C4-2B (cell line): Measurements from ENCODE around the gene VAMP4.

Experiments
- ZFX ChIP-seq: fragments of 450-650 bp; IDR thresholded peaks from 2 replicates; pipeline ENCODE4 v1.6.1; 2017
- TF ChIP-seq, protein P1 (sequence below): fragments of 450-650 bp; conservative IDR thresholded peaks from 2 replicates; pipeline ENCODE4 v1.5.1; 2017; ENCODE audit warnings: mild to moderate bottlenecking

DNA sequence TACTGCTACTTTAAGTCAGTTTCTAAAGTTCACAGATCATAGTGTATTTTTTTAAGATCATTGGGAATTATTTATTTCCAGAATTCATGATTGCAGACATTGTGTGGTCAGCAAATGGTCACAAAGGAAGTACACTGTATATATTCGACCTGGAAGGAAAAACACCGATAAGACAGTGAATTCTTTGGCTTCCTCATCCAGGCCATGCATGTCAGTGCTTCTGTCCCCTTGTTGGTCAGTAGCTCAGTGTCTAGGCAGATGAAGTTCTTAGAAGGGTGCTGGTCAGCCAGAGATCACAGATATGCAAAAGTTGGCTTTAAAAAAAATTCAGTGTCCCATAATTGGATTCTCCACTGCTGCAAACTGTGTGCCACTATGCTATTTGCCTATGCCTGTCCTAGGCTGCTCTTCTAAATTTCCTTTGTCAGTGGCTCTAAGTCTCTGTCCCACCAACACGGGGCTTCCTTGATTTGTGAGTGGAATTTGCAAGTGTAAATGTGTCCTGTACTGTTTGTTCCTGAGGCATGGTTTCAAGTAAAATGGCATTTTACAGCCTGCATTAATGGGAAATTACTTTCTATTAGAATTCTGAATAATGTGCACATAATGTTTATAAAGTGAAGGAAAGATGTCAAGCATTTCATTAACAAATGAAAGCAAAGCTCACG lies 12.0 kb upstream of the VAMP4 start:
- TF ChIP-seq, protein P1, sequence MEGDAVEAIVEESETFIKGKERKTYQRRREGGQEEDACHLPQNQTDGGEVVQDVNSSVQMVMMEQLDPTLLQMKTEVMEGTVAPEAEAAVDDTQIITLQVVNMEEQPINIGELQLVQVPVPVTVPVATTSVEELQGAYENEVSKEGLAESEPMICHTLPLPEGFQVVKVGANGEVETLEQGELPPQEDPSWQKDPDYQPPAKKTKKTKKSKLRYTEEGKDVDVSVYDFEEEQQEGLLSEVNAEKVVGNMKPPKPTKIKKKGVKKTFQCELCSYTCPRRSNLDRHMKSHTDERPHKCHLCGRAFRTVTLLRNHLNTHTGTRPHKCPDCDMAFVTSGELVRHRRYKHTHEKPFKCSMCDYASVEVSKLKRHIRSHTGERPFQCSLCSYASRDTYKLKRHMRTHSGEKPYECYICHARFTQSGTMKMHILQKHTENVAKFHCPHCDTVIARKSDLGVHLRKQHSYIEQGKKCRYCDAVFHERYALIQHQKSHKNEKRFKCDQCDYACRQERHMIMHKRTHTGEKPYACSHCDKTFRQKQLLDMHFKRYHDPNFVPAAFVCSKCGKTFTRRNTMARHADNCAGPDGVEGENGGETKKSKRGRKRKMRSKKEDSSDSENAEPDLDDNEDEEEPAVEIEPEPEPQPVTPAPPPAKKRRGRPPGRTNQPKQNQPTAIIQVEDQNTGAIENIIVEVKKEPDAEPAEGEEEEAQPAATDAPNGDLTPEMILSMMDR = no peak
- TF ChIP-seq ZFX = no peak
